ENCODE data around the gene UBE2H. TPM values are rescaled to one million over a fixed set of nuclear protein-coding genes. Genes with fewer than 3 reads are reported as not detected.
A peak's percentile ranks its signal among the peaks of the same experiment; 100 is the strongest.

Gene UBE2H
- total RNA-seq, 3 donors from 2014 or later (not counting 1 experiment from before 2014, with no cell fraction given): 80.9 to 86.9 (median 83.1) TPM

DNA sequence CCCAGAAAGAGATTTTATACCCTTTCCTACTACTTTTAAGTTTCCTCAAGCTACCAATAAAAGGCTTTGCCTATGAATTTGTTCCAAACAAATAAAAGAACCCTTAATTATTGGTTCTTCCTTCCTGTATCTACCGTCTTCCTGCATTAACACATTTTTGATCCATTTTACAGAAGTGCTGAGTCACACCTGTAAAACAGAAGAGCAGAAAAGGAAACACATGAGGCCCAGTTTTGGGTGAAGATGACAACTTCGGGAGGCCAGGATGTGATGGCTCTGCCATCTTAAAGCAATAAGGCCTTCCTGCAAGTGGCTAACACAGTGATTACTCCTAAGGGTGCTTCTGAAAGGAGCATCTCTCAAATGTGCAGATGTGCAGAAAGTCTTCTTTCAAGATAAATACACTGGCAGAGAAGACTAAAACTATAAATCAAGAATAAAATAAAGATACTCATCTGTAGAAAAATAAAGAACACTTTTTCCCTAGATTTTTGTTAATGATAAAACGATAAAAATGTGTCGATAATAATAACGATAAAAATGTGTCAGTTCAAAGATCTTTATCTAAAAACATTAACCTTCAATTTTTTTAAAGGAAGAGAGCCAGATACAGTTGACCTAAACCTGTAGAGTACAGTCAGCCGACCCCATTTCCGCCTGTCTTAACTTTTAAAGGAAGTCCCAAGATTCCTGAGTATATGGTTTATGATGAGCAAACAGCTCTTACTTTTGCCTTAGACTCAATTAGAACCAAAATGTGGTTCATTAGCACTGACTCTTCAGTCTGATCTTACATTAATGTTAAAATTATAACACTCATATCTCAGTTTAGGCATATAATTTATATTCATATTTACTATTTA is 108.6 kb downstream of the UBE2H start:
- H3K27me3 ChIP-seq (ENCODE audit: control insufficient read depth, insufficient read depth, low read length): no peaks in the 10 kb centered on the region
- TF ChIP-seq, protein P1, sequence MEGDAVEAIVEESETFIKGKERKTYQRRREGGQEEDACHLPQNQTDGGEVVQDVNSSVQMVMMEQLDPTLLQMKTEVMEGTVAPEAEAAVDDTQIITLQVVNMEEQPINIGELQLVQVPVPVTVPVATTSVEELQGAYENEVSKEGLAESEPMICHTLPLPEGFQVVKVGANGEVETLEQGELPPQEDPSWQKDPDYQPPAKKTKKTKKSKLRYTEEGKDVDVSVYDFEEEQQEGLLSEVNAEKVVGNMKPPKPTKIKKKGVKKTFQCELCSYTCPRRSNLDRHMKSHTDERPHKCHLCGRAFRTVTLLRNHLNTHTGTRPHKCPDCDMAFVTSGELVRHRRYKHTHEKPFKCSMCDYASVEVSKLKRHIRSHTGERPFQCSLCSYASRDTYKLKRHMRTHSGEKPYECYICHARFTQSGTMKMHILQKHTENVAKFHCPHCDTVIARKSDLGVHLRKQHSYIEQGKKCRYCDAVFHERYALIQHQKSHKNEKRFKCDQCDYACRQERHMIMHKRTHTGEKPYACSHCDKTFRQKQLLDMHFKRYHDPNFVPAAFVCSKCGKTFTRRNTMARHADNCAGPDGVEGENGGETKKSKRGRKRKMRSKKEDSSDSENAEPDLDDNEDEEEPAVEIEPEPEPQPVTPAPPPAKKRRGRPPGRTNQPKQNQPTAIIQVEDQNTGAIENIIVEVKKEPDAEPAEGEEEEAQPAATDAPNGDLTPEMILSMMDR (IDR thresholded peaks at IDR 0.05): no peak
- no peak overlapping the region for H3K4me3 ChIP-seq (ENCODE audit: low read length)
- H3K9me3 ChIP-seq (ENCODE audit: control insufficient read depth, insufficient read depth, low read length): no peaks in the 10 kb centered on the region
- no peak overlapping the region for H3K27ac Mint-ChIP-seq
- DNase-seq: no peak
- no peaks in the 10 kb centered on the region for H3K36me3 ChIP-seq (ENCODE audit: control insufficient read depth, insufficient read depth, low read length)
- no peaks in the 10 kb centered on the region for H3K9me3 Mint-ChIP-seq
- no peak overlapping the region for H3K27ac ChIP-seq (ENCODE audit: low read length)
- H3K4me1 Mint-ChIP-seq: peaks cover 45 to 53% of the 10 kb centered on the region in 2 donors
- ATAC-seq: no peak
- no peaks in the 10 kb centered on the region for H3K36me3 Mint-ChIP-seq
- no peaks in the 10 kb centered on the region for H3K27me3 Mint-ChIP-seq (ENCODE audit: low read depth in 2 of 2)
- 48% methylated on average over 4 of the region's 7 CpGs for WGBS (ENCODE audit: insufficient coverage)
- H3K4me1 ChIP-seq (ENCODE audit: control insufficient read depth, insufficient read depth, low read length): peaks cover 29% of the 10 kb centered on the region
- no peak overlapping the region for H3K4me3 Mint-ChIP-seq
- intact Hi-C loops (cut with micrococcal nuclease): no loop called here

GRCh38 chr7:129843365-129843898 is 109.3 kb downstream of the UBE2H start:
- Mint-ChIP-seq H3K27me3 (ENCODE audit: low read depth in 2 of 2) (no peaks in the 10 kb centered on the region), H3K4me3 (no peak overlapping the region), H3K9me3 (no peaks in the 10 kb centered on the region), H3K27ac (no peak overlapping the region), H3K36me3 (no peaks in the 10 kb centered on the region), H3K4me1 (peaks cover 45 to 53% of the 10 kb centered on the region in 2 donors)
- no peaks in the 10 kb centered on the region for H3K9me3 ChIP-seq (ENCODE audit: control insufficient read depth, insufficient read depth, low read length)
- TF ChIP-seq, protein P1 (IDR thresholded peaks at IDR 0.05): no peak
- no peaks in the 10 kb centered on the region for H3K27me3 ChIP-seq (ENCODE audit: control insufficient read depth, insufficient read depth, low read length)
- H3K27ac ChIP-seq (ENCODE audit: low read length): no peak overlapping the region
- DNase-seq: no peak
- H3K36me3 ChIP-seq (ENCODE audit: control insufficient read depth, insufficient read depth, low read length): no peaks in the 10 kb centered on the region
- intact Hi-C loops (cut with micrococcal nuclease): no loop called here
- H3K4me1 ChIP-seq (ENCODE audit: control insufficient read depth, insufficient read depth, low read length): peaks cover 29% of the 10 kb centered on the region
- WGBS (ENCODE audit: insufficient coverage): 96% methylated on average over 12 of the region's 12 CpGs
- no peak overlapping the region for H3K4me3 ChIP-seq (ENCODE audit: low read length)
- ATAC-seq: no peak

GRCh38 chr7:129841465-129841864 is 111.3 kb downstream of the UBE2H start:
- WGBS (ENCODE audit: insufficient coverage): 70% methylated on average over 3 of the region's 3 CpGs
- Mint-ChIP-seq H3K4me3 (peak overlapping the region; percentile 47), H3K9me3 (no peaks in the 10 kb centered on the region), H3K27me3 (ENCODE audit: low read depth in 2 of 2) (no peaks in the 10 kb centered on the region), H3K36me3 (no peaks in the 10 kb centered on the region), H3K27ac (peak overlapping the region in 1 of 2 donors; percentile 69), H3K4me1 (peaks cover 43 to 45% of the 10 kb centered on the region in 2 donors)
- ATAC-seq (peak; percentile 68 to 77 (median 72)), DNase-seq (no peak)
- Histone ChIP-seq H3K4me1 (ENCODE audit: control insufficient read depth, insufficient read depth, low read length) (peaks cover 29% of the 10 kb centered on the region), H3K9me3 (ENCODE audit: control insufficient read depth, insufficient read depth, low read length) (no peaks in the 10 kb centered on the region), H3K4me3 (ENCODE audit: low read length) (no peak overlapping the region), H3K27me3 (ENCODE audit: control insufficient read depth, insufficient read depth, low read length) (no peaks in the 10 kb centered on the region), H3K36me3 (ENCODE audit: control insufficient read depth, insufficient read depth, low read length) (peaks cover 5% of the 10 kb centered on the region), H3K27ac (ENCODE audit: low read length) (no peak overlapping the region)
- TF ChIP-seq, protein P1 (IDR thresholded peaks at IDR 0.05): no peak
- intact Hi-C loops (cut with micrococcal nuclease): no loop called here
